ENCODE data around the gene ASIP.
"Not testable (repeated sequence)": the region's sequence is repeated elsewhere in the genome, so short reads cannot be mapped to it uniquely, and the experiment has no call there.

Gene ASIP

DNA sequence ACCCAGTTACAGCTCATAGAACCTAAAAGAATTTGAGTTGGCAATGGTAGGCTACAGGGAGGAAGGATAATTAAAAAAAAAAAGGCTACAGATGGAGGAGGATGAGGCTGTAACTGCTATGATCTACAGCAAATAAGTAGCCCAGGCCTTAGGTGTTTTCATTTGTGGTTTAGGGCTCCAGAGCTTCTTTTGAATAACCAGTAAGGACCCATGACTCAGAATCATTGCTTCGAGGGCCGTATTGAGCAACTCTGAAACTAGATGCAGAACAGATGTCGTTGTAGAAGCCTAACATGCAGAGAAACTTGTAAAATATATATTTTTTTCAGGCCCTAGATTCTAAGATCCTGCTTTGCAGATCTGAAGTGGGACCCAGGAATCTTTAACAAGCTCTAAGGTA lies 19.0 kb upstream of the ASIP start:
- no peak for DNase-seq (ENCODE audit: low read depth in 1 of 2, low spot score in 1 of 2)
- TF ChIP-seq JUND (IDR thresholded peaks at IDR 0.05; ENCODE audit: low read depth) = no peak
- in situ Hi-C loops (cut with HindIII; ENCODE audit: low pct_unique_long_range_greater_than_20kb, low sequenced_read_pairs) = no loop called here

DNA sequence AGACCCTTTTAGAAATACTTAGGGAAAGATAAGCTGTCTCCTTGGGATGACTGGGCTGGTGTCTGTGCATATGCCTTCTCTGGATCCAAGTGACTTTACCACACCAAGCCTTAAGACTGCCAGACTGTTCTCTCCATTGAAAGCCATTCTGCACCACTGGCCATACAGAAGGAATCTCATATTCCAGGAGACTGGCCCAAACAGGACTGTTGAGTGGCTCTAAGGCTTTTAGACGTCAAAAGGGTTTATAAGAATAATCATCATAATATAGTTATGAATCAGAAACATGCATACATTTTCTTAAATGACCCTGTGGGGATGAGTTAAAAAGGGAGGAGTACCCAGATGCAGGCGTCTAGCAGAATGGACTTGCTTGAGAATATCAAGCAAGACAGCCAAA lies 17.0 kb upstream of the ASIP start:
- DNase-seq (ENCODE audit: low read depth in 1 of 2, low spot score in 1 of 2); in situ Hi-C loops (cut with HindIII; ENCODE audit: low pct_unique_long_range_greater_than_20kb, low sequenced_read_pairs): not testable (repeated sequence)

DNA sequence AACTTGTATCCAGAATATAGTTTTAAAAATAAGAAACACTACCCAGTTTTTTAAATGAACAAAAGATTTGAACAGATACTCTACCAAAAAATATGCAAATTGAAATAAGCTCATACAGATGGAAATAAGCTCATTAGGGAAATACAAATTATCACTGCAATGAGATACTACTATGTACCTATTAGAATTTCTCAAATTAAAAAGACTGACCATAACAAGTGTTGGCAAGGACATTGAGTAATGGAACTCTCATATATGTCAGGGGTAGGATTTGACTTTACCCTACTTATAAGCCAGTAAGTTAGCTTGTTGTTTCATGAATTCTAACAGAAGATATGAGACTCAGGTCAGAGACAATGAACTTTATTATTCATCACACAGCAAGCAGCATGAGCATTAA lies 9.6 kb upstream of the ASIP start:
- in situ Hi-C loops (cut with HindIII; ENCODE audit: low pct_unique_long_range_greater_than_20kb, low sequenced_read_pairs) = no loop called here
- no peak for TF ChIP-seq JUND (IDR thresholded peaks at IDR 0.05; ENCODE audit: low read depth)
- DNase-seq (ENCODE audit: low read depth in 1 of 2, low spot score in 1 of 2) = no peak

DNA sequence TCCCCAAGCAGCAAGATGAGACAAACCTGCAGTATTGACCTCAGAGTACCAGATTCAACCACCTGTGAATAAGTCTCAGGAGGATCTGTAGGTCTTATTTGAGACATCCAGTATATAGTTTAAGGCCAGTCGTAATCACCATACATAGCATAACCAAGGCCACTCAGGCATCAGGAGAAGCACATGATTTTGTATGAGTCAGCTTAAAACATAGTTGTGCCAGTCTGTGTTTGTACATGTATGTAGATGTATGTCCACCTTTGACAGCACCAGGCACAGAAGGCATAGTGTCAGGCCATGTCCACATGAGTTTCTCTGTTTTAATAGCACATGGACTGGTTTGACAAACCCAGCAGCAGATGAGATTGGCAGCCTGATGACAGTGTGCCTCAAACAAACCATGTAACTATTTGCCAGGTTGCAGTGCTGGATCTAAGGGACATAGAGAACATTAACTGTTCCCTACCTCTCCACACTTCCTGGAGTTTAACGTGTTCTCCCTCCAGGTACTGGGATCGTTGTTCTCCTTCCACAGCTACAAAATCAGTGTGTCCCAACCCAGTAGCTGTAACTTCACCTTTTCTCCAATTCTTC lies 8.6 kb upstream of the ASIP start:
- in situ Hi-C loops (cut with HindIII; ENCODE audit: low pct_unique_long_range_greater_than_20kb, low sequenced_read_pairs) = no loop called here
- TF ChIP-seq JUND (IDR thresholded peaks at IDR 0.05; ENCODE audit: low read depth) = no peak
- DNase-seq (ENCODE audit: low read depth in 1 of 2, low spot score in 1 of 2) = peak; percentile 31 to 40

DNA sequence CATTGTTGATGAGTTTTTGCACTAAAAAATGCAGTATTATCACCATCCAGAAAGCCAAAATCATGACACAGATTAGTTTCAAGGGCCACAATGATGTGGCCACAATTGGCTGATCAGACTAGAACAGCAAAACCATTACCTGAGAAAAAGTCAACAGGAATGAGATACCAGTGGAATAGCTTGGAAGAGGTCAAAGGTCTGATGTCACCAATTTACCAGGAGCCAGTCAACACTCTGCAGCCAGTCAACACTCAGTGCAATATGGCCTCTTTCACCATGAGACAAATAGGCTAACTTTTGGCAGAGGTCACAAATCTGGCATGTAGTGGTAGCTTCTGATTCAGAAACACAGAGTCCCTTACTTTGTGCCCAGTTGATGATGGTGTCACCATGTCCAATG lies 7.5 kb upstream of the ASIP start:
- DNase-seq (ENCODE audit: low read depth in 1 of 2, low spot score in 1 of 2) = no peak
- in situ Hi-C loops (cut with HindIII; ENCODE audit: low pct_unique_long_range_greater_than_20kb, low sequenced_read_pairs) = no loop called here
- TF ChIP-seq JUND (IDR thresholded peaks at IDR 0.05; ENCODE audit: low read depth) = no peak

DNA sequence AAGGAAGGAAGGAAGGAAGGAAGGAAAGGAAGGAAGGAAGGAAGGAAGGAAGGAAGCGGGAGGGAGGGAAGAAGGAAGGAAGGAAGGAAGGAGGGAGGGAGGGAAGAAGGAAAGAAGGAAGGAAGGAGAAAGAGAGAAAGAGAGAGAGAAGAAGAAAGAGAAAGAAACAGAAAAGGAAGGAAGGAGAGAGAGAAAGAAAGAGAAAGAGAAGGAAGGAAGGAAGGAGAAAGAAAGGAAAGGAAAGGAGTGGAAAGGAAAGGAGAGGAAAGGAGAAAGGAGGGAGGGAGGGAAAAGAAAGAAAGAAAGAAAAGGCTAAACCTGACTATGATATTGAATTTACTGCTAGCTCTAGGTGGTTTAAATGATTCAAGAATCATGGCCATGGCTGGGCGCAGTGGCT lies 5.3 kb upstream of the ASIP start:
- in situ Hi-C loops (cut with HindIII; ENCODE audit: low pct_unique_long_range_greater_than_20kb, low sequenced_read_pairs) = no loop called here
- TF ChIP-seq JUND (IDR thresholded peaks at IDR 0.05; ENCODE audit: low read depth) = no peak
- DNase-seq (ENCODE audit: low read depth in 1 of 2, low spot score in 1 of 2) = no peak

DNA sequence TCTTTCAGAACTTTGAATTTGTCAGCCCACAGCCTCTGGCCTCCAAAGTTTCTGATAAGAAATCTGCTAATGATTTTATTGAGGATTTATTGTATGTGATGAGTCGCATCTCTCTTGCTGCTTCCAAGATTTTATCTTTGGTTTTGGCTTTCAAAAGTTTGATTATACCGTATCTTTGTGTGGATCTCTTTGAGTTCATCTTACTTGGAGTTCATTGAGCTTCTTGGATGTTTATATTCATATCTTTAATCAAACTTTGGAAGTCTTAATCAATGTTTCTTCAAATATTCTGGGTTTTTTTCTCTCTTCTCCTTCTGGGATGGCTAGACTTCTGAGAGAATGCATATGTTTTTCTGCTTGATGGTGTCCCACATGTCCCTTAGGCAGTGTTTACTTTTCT lies 3.3 kb upstream of the ASIP start:
- no peak for DNase-seq (ENCODE audit: low read depth in 1 of 2, low spot score in 1 of 2)
- TF ChIP-seq JUND (IDR thresholded peaks at IDR 0.05; ENCODE audit: low read depth) = no peak
- in situ Hi-C loops (cut with HindIII; ENCODE audit: low pct_unique_long_range_greater_than_20kb, low sequenced_read_pairs) = no loop called here

DNA sequence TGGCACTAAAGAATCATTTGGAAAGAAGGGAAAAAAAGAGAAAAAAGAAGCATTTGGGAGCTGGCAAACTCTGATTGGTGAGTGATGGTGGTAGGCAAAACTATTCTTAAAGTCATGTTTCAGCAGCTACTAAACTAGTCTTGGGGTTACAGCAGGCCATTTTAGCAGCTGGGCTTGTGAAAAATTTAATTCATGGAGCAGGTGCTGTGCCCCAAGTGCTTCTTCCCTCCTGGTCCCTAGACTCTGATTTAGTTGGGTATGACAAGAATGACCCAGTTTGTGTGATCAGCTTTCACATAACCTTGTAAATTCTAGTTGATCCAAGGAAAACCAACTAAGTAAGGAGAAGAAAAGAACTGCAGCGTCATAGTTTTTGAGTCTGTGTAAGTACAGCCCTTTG lies 1.1 kb upstream of the ASIP start:
- in situ Hi-C loops (cut with HindIII; ENCODE audit: low pct_unique_long_range_greater_than_20kb, low sequenced_read_pairs) = no loop called here
- DNase-seq (ENCODE audit: low read depth in 1 of 2, low spot score in 1 of 2) = no peak
- TF ChIP-seq JUND (IDR thresholded peaks at IDR 0.05; ENCODE audit: low read depth) = no peak

DNA sequence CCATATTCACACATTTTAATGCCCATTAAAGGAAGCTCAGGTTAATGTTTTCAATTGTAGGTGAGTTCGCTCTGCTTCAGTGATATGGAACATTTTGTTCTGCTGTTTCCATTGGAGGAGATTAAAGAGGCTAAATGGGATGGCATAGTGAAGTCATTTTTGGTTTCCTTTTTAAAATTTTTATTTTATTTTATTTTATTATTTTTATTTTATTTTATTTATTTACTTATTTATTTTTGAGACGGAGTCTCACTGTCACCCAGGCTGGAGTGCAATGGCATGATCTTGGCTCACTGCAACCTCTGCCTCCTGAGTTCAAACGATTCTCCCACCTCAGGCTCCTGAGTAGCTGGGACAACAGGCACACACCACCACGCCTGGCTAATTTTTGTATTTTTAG lies 792 bp downstream of the ASIP start:
- DNase-seq (ENCODE audit: low read depth in 1 of 2, low spot score in 1 of 2); in situ Hi-C loops (cut with HindIII; ENCODE audit: low pct_unique_long_range_greater_than_20kb, low sequenced_read_pairs): not testable (repeated sequence)

DNA sequence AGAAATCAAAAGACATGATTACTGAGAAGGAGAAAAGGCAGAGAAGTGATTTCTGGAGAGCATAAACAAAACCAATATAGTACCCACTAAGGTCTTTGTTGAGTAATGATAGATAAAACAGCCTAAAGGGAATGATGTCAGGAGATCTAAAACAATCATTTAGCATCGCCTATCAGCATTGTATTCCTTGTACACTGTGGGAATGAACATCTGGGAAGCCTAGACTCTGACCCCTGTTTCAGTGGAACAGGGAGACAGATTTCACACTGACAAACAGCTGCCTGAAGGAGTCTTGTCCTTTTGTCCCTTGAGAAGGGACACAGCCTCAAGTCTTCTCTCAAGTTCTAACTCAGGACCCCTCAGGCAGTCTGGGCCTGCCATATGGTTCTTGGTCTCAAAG lies 1.7 kb downstream of the ASIP start:
- no peak for TF ChIP-seq JUND (IDR thresholded peaks at IDR 0.05; ENCODE audit: low read depth)
- no peak for DNase-seq (ENCODE audit: low read depth in 1 of 2, low spot score in 1 of 2)
- in situ Hi-C loops (cut with HindIII; ENCODE audit: low pct_unique_long_range_greater_than_20kb, low sequenced_read_pairs) = no loop called here

DNA sequence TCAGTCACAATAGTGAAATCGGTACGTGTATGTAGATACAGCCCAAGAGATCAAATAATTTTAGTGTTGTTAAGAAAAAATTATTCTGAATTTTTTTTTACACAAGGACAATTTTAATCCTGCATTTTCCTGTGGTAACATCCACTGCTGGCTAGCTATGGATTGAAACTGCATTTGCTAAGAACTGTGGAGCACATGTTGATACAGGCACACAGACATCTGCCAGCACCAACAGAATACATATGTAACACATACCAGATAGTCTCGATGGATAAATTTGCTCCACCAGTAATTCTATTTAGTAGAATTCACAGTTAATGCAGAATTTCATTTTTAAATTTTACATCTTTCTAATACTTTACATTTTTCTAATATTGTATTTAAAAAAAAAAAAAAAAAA lies 2.2 kb downstream of the ASIP start:
- TF ChIP-seq JUND (IDR thresholded peaks at IDR 0.05; ENCODE audit: low read depth) = no peak
- in situ Hi-C loops (cut with HindIII; ENCODE audit: low pct_unique_long_range_greater_than_20kb, low sequenced_read_pairs) = no loop called here
- DNase-seq (ENCODE audit: low read depth in 1 of 2, low spot score in 1 of 2) = no peak

DNA sequence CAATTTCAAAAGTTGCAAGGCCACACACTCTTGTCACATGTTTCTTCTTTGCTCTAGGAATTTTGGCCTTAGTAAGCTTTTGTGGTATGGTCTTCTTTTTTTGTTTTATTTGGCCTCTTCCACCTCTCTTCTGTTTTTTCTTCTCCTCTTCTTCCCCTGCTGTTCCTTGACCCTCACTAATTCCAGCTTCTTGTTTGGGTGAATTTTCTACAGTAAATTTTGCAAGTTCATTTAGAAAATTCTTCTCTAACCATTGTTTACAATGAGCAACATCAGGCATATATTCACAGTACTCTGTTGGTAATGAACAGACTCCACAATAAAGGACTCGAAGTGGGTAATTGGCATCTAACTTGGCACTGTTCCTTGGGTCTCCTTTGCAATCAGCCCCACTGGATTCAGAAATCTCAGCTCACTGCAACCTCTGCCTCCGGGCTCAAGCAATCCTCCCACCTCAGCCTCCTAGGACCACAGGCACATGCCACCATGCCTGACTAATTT lies 5.0 kb downstream of the ASIP start:
- TF ChIP-seq JUND (IDR thresholded peaks at IDR 0.05; ENCODE audit: low read depth) = no peak

DNA sequence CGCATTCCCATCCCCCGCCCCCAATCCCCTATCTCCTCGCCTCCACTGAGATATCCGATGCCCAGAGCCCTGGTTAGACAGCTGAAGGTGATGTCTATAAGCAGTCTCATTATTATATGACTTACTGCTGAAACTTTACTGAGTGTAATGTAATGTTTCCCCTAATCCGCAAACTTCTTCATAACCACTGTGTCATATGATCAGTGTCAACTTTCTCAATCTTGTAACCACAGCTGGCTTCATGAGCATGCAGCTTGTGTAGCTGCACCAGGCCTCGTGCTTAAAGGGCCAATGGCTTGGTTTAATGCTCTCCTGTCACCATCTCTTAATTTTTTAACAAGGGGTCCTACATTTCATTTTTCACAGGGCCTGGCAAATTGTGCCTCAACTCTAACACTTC lies 8.1 kb downstream of the ASIP start:
- no peak for DNase-seq (ENCODE audit: low read depth in 1 of 2, low spot score in 1 of 2)
- in situ Hi-C loops (cut with HindIII; ENCODE audit: low pct_unique_long_range_greater_than_20kb, low sequenced_read_pairs) = no loop called here
- TF ChIP-seq JUND (IDR thresholded peaks at IDR 0.05; ENCODE audit: low read depth) = no peak

More for the DNA sequence above, 5.0 kb downstream of the ASIP start:
- DNase-seq (ENCODE audit: low read depth in 1 of 2, low spot score in 1 of 2) = no peak
- in situ Hi-C loops (cut with HindIII; ENCODE audit: low pct_unique_long_range_greater_than_20kb, low sequenced_read_pairs) = no loop called here

DNA sequence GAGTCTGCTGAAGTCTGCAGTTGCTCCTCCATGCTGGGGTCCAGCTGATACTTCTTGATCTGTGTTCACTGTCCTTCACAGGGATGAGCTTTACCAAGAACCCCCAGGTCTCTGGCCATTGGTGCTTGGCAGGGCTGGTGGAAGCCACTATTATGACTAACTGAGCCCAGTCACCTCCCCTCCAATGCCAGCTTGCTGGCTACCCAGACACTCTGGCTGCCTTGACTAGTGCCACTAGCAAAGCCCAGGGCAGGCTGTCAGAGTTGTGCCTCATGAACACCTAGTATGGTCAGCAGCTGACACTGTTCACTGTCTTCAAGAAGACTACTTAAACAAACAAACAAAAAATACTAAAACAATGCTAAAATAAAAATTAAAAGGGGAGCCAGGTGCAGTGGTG lies 8.8 kb downstream of the ASIP start:
- in situ Hi-C loops (cut with HindIII; ENCODE audit: low pct_unique_long_range_greater_than_20kb, low sequenced_read_pairs) = no loop called here
- no peak for DNase-seq (ENCODE audit: low read depth in 1 of 2, low spot score in 1 of 2)
- no peak for TF ChIP-seq JUND (IDR thresholded peaks at IDR 0.05; ENCODE audit: low read depth)

All from T47D (cell line).